Neuronal stem cell (in vitro differentiated cells): ENCODE results near the gene KLHL18.

ENCODE experiments used
- DNase-seq: peaks from one replicate; pipeline ENCODE4 v3.0.0-alpha.2; 2013; ENCODE audit warnings: low spot score
- H2AFZ ChIP-seq: one replicate; pipeline ENCODE4 v1.6.1; 2013; ENCODE audit warnings: mild to moderate bottlenecking, low read length, inconsistent platforms
- H2AK5ac ChIP-seq: 2 replicates; pipeline ENCODE4 v1.6.1; 2013; ENCODE audit warnings: low read depth, mild to moderate bottlenecking, inconsistent platforms, low read length, moderate library complexity, mixed read lengths
- H2BK120ac ChIP-seq: 2 replicates; pipeline ENCODE4 v1.6.1; 2013; ENCODE audit warnings: low read depth, mild to moderate bottlenecking, inconsistent platforms, low read length, moderate library complexity, mixed read lengths
- H2BK12ac ChIP-seq: one replicate; pipeline ENCODE4 v1.6.1; 2013; ENCODE audit warnings: low read length, inconsistent platforms
- H2BK15ac ChIP-seq: 2 replicates; pipeline ENCODE4 v1.6.1; 2013; ENCODE audit warnings: mild to moderate bottlenecking, low read length, inconsistent platforms, mixed read lengths
- H2BK5ac ChIP-seq: one replicate; pipeline ENCODE4 v1.6.1; 2013; ENCODE audit warnings: inconsistent platforms, mild to moderate bottlenecking, low read length, moderate library complexity
- H3K14ac ChIP-seq: one replicate; pipeline ENCODE4 v1.6.1; 2013; ENCODE audit warnings: low read length, inconsistent platforms
- H3K18ac ChIP-seq: 2 replicates; pipeline ENCODE4 v1.6.1; 2013; ENCODE audit warnings: low read length, inconsistent platforms
- H3K23ac ChIP-seq: 2 replicates; pipeline ENCODE4 v1.6.1; 2013; ENCODE audit warnings: low read depth, mild to moderate bottlenecking, mixed read lengths, low read length, inconsistent platforms; ENCODE audit not compliant: poor library complexity
- H3K27ac ChIP-seq: replicated peaks from 3 replicates; pipeline ENCODE4 v1.5.1; 2013; ENCODE audit warnings: low read length, inconsistent platforms
- H3K27me3 ChIP-seq, 3 experiments: 2 replicates each; pipeline ENCODE4 v1.6.1; 2013; ENCODE audit warnings: low read length in 3 of 3, mild to moderate bottlenecking in 2 of 3, inconsistent platforms in 1 of 3, low read depth in 1 of 3, mixed read lengths in 1 of 3, moderate library complexity in 1 of 3; ENCODE audit not compliant: control insufficient read depth in 3 of 3, insufficient read depth in 3 of 3
- H3K36me3 ChIP-seq, 2 donors: replicated peaks in 1 of 2; 2 replicates each; pipeline ENCODE4 v1.6.1; 2013; ENCODE audit warnings: low read length in 2 of 2; ENCODE audit not compliant: control insufficient read depth in 2 of 2, insufficient read depth in 2 of 2
- H3K4ac ChIP-seq: 2 replicates; pipeline ENCODE4 v1.6.1; 2013; ENCODE audit warnings: inconsistent platforms, mild to moderate bottlenecking, low read length, moderate library complexity
- H3K4me1 ChIP-seq, 2 donors: 1 replicate in 1 of 2; 2 replicates in 1 of 2; pipeline ENCODE4 v1.6.1; 2013; ENCODE audit warnings: low read length in 2 of 2, low read depth in 1 of 2; ENCODE audit not compliant: control insufficient read depth in 2 of 2, insufficient read depth in 1 of 2
- H3K4me2 ChIP-seq: one replicate; pipeline ENCODE4 v1.6.1; 2013; ENCODE audit warnings: mild to moderate bottlenecking, low read length, inconsistent platforms; ENCODE audit not compliant: insufficient read depth, poor library complexity, severe bottlenecking
- H3K4me3 ChIP-seq, 2 donors: 2 replicates each; pipeline ENCODE4 v1.5.1; 2013; ENCODE audit warnings: low read length in 2 of 2, mild to moderate bottlenecking in 2 of 2, inconsistent platforms in 1 of 2, moderate library complexity in 1 of 2
- H3K79me1 ChIP-seq: one replicate; pipeline ENCODE4 v1.6.1; 2013; ENCODE audit warnings: low read depth, mild to moderate bottlenecking, inconsistent platforms, low read length, moderate library complexity
- H3K9ac ChIP-seq: one replicate; pipeline ENCODE4 v1.6.1; 2013; ENCODE audit warnings: mild to moderate bottlenecking, low read depth, low read length, inconsistent platforms; ENCODE audit not compliant: poor library complexity
- H3K9me3 ChIP-seq, 2 donors: replicated peaks in 1 of 2; 2 replicates each; pipeline versions ENCODE3 to v1.6.1; 2013; ENCODE audit warnings: low read length in 2 of 2, mild to moderate bottlenecking in 2 of 2, inconsistent platforms in 1 of 2, low read depth in 1 of 2, mixed read lengths in 1 of 2, moderate library complexity in 1 of 2; ENCODE audit not compliant: control insufficient read depth in 2 of 2, insufficient read depth in 1 of 2
- H4K8ac ChIP-seq: one replicate; pipeline ENCODE4 v1.6.1; 2013; ENCODE audit warnings: low read depth, mild to moderate bottlenecking, inconsistent platforms, low read length, moderate library complexity
- H4K91ac ChIP-seq: one replicate; pipeline ENCODE4 v1.6.1; 2013; ENCODE audit warnings: low read length, low read depth, mild to moderate bottlenecking, inconsistent platforms; ENCODE audit not compliant: poor library complexity
- WGBS, 2 donors: extraction: QIAGEN DNeasy Blood & Tissue Kit; methylation state at CpG; one replicate each; pipeline ENCODE4 v1.1.7; 2013; ENCODE audit warnings: missing lambda C conversion rate in 2 of 2, mixed read lengths in 1 of 2; ENCODE audit not compliant: insufficient read length in 2 of 2, insufficient replicate concordance in 1 of 2; ENCODE audit errors: extremely low coverage in 2 of 2; 5-methylcytosine and 5-hydroxymethylcytosine counted together

KLHL18 gene

DNA sequence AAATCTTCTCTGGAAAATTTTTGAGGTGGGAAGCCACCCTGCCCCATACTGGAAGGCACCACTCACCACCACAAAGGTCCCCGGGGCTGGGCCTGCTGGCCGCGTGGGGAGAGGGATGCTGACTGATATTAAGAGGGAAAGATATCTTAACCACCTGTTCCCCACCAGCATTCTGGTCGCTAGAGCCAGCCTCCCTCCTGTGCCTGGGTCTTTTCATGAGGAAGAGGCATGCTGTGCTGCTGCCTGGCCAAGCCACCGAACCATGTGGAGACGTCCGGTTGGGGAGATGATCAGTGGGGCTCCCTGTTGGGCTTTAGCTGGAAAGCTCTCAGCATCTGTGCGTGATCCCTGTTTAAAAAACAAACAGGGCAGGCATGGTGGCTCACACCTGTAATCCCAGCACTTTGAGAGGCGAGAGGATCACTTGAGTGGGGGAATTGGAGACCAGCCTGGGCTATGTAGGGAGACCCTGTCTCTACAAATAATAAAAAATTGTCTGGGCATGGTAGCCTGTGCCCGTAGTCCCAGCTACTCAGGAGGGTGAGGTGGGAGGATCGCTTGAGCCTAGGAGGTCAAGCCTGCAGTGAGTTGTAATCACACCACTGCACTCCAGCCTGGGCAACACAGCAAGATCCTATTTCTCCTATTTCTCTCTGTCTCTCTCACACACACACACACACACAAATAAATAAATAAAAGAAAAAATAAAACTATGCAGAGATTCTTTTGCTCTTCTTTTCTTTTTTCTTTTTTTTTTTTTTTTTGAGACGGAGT is 1.0 kb downstream of the KLHL18 start:
- Histone ChIP-seq H3K4me2 (peak overlapping the region; percentile 59), H3K4me3 (peak overlapping the region; percentile 88 to 97), H3K9me3 (no peaks in the 10 kb centered on the region), H3K27ac (no peak overlapping the region), H2BK5ac (no peak overlapping the region), H2BK15ac (no peak overlapping the region), H2BK12ac (no peak overlapping the region), H3K4me1 (peaks cover 0 to 6% of the 10 kb centered on the region in 2 donors), H2AFZ (peak overlapping the region; percentile 98), H3K9ac (peak overlapping the region; percentile 64), H2BK120ac (no peak overlapping the region), H3K23ac (no peak overlapping the region), H3K18ac (no peak overlapping the region), H4K8ac (no peak overlapping the region), H4K91ac (no peak overlapping the region), H2AK5ac (no peak overlapping the region), H3K14ac (no peak overlapping the region), H3K27me3 (no peaks in the 10 kb centered on the region), H3K4ac (no peak overlapping the region), H3K79me1 (no peaks in the 10 kb centered on the region), H3K36me3 (peaks cover 2 to 27% of the 10 kb centered on the region in 2 donors)
- WGBS, 2 donors: no CpG with 5 or more reads among the region's 12 CpGs
- no peak for DNase-seq

DNA sequence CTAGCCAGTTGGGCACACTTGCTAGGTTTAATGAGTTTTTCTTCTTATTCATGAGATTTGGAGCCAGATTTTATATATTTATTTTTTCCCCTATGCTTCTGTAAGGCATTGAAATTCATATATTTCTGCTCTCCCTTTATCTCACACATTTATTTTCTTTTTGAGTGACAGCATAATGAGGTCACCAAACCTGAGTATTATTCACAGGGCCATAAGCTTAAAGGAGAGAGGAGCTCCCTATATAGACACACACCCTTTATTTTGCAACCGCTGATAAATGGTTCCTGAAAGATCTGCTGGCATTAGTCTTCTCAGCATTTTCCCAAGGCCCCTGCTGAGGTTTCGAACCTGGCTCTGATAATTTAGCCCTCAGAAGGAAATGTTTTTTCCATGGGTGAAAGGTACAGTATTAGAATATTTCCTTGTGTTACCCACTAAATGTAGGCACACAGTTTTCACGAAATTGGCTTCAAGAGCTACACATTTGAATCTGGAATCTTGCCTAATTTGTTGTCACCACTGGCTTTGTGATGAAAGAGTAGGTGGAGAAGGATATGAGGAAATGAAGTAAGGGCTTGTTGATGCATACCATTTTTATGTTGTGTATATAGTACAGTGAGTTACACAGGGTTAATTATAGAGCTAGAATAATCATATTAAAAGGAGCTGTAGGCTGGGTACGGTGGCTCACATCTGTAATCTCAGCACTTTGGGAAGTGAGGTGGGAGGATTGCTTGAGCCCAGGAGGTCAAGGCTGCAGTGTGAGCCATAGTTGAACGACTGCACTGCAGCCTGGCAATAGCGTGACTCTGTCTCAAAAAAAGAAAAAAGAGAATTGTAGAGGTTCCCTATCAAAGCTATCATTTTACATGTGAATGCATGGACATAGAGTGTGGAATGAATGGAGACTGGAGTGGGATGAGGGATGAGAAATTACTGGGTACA is 6.5 kb downstream of the KLHL18 start:
- Histone ChIP-seq H3K9ac (no peak overlapping the region), H3K79me1 (no peaks in the 10 kb centered on the region), H3K27ac (no peak overlapping the region), H2AFZ (no peak overlapping the region), H2BK120ac (no peak overlapping the region), H4K91ac (no peak overlapping the region), H3K4me2 (no peak overlapping the region), H3K27me3 (no peaks in the 10 kb centered on the region), H3K4ac (no peak overlapping the region), H4K8ac (no peak overlapping the region), H3K36me3 (peaks cover 4 to 53% of the 10 kb centered on the region in 2 donors), H3K23ac (no peak overlapping the region), H3K4me1 (no peaks in the 10 kb centered on the region), H3K4me3 (no peak overlapping the region), H2BK15ac (no peak overlapping the region), H3K9me3 (no peaks in the 10 kb centered on the region), H3K14ac (no peak overlapping the region), H3K18ac (no peak overlapping the region), H2BK5ac (no peak overlapping the region), H2AK5ac (no peak overlapping the region), H2BK12ac (no peak overlapping the region)
- DNase-seq: no peak
- no CpG with 5 or more reads among the region's 6 CpGs for WGBS, 2 donors

GRCh38 chr3:47291158-47291753 is 8.5 kb downstream of the KLHL18 start:
- H3K14ac ChIP-seq: no peak overlapping the region
- H3K4me2 ChIP-seq: no peak overlapping the region
- no peak overlapping the region for H3K23ac ChIP-seq
- H3K9me3 ChIP-seq: no peaks in the 10 kb centered on the region
- H3K36me3 ChIP-seq: peaks cover 5 to 54% of the 10 kb centered on the region in 2 donors
- H3K4ac ChIP-seq: no peak overlapping the region
- no peak for DNase-seq
- peaks cover 0 to 2% of the 10 kb centered on the region in 2 donors for H3K4me1 ChIP-seq
- WGBS, 2 donors: no CpG with 5 or more reads among the region's 4 CpGs
- no peaks in the 10 kb centered on the region for H3K79me1 ChIP-seq
- H3K4me3 ChIP-seq: no peak overlapping the region
- no peak overlapping the region for H4K91ac ChIP-seq
- H2BK5ac ChIP-seq: no peak overlapping the region
- H2BK12ac ChIP-seq: no peak overlapping the region
- no peak overlapping the region for H3K27ac ChIP-seq
- no peak overlapping the region for H2AFZ ChIP-seq
- H3K18ac ChIP-seq: no peak overlapping the region
- no peak overlapping the region for H4K8ac ChIP-seq
- no peak overlapping the region for H2BK15ac ChIP-seq
- no peaks in the 10 kb centered on the region for H3K27me3 ChIP-seq
- H2BK120ac ChIP-seq: no peak overlapping the region
- no peak overlapping the region for H3K9ac ChIP-seq
- no peak overlapping the region for H2AK5ac ChIP-seq
